OCI-LY3 (cell line): ENCODE data around the gene NTSR2.

Experiments
- H2AFZ ChIP-seq: fragments of 200-600, 300-600 bp; shearing (Covaris generic); 2 replicates; pipeline ENCODE4 v1.6.0; 2014; ENCODE audit warnings: antibody characterized with exemption, low read depth, low read length
- H3K27ac ChIP-seq: fragments of 200-600, 300-600 bp; sonication (generic); 2 replicates; pipeline ENCODE4 v1.5.1; 2014; ENCODE audit warnings: mild to moderate bottlenecking, low read length, moderate library complexity, mixed read lengths
- H3K27me3 ChIP-seq: fragments of 200-600, 300-600 bp; sonication (generic); 2 replicates; pipeline ENCODE4 v1.6.1; 2014; ENCODE audit warnings: low read depth, low read length, mixed read lengths
- H3K36me3 ChIP-seq: fragments of 200-600, 300-600 bp; sonication (generic); replicated peaks from 2 replicates; pipeline ENCODE3; 2014; ENCODE audit warnings: low read depth, low read length, mixed read lengths
- H3K4me1 ChIP-seq: fragments of 300-600, 200-600 bp; sonication (generic); 2 replicates; pipeline ENCODE4 v1.6.1; 2014; ENCODE audit warnings: low read length, mixed read lengths
- H3K4me2 ChIP-seq: fragments of 200-600, 300-600 bp; sonication (generic); 2 replicates; pipeline ENCODE4 v1.6.1; 2014; ENCODE audit warnings: low read length, mixed read lengths
- H3K4me3 ChIP-seq: fragments of 300-600, 200-600 bp; sonication (generic); 2 replicates; pipeline ENCODE4 v1.5.1; 2014; ENCODE audit warnings: antibody characterized with exemption, mild to moderate bottlenecking, low read length, moderate library complexity
- H3K79me2 ChIP-seq: fragments of 300-600, 200-600 bp; shearing (Covaris generic); 2 replicates; pipeline ENCODE4 v1.6.1; 2014; ENCODE audit warnings: mild to moderate bottlenecking, low read length, mixed read lengths
- H3K9ac ChIP-seq: fragments of 300-600, 200-600 bp; shearing (Covaris generic); 2 replicates; pipeline ENCODE4 v1.6.0; 2014; ENCODE audit warnings: mild to moderate bottlenecking, low read length, moderate library complexity
- H3K9me3 ChIP-seq: fragments of 200-600, 300-600 bp; shearing (Covaris generic); 2 replicates; pipeline ENCODE4 v1.6.1; 2014; ENCODE audit warnings: low read length, mixed read lengths; ENCODE audit not compliant: insufficient read depth
- H4K20me1 ChIP-seq: fragments of 200-600, 300-600 bp; sonication (generic); 2 replicates; pipeline ENCODE4 v1.6.1; 2016; ENCODE audit warnings: low read length, mixed read lengths; ENCODE audit not compliant: insufficient read depth
- EZH2phosphoT487 ChIP-seq: fragments of 200-600 bp; shearing (Covaris generic); IDR thresholded peaks from 2 replicates; pipeline ENCODE4 v1.6.1; 2018; ENCODE audit warnings: antibody characterized with exemption, mixed run types, low read depth
- TF ChIP-seq, protein P1 (sequence below): fragments of 200-600, 300-600 bp; sonication (generic); IDR thresholded peaks from 2 replicates; pipeline ENCODE4 v1.5.1; 2014; ENCODE audit warnings: antibody characterized with exemption, low read length, low read depth

NTSR2 gene

DNA sequence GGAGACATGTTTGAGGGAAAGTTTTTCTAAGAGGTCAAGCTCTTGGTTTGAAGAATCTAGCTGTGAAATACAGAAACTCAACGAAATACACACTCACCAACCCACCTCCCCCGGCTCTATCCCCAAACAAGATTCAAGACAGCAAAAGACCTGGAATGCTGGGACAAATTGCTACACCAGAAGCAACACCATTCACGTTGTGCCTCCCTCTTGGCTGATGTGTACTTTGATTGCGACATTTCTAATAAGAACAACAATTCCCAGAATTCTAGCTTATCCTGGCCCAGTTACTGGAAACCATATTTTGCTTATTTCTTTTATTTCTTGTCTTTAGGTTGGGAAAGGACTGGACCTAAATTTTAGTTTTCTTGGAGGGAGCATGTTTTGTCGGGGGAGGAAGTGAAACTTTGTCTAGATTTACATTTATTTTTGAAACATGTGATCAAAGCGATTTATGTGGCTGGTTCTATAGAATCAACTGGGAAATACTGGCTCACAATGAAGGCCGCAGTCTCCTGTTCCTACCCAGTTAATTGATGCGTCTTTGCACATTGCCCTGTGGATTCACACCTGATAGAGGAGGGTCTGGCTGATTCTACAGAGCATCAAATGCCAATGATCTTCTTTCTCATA, 46.8 kb upstream of the NTSR2 start:
- Histone ChIP-seq H3K4me1 (peaks cover 14% of the 10 kb centered on the region), H3K4me2 (peak overlapping the region; percentile 26), H3K36me3 (no peaks in the 10 kb centered on the region), H3K79me2 (no peaks in the 10 kb centered on the region), H3K27ac (no peak overlapping the region), H3K9me3 (no peaks in the 10 kb centered on the region), H3K4me3 (no peak overlapping the region), H2AFZ (no peak overlapping the region), H4K20me1 (no peaks in the 10 kb centered on the region), H3K9ac (no peak overlapping the region), H3K27me3 (peaks cover 32% of the 10 kb centered on the region)
- TF ChIP-seq, protein P1, sequence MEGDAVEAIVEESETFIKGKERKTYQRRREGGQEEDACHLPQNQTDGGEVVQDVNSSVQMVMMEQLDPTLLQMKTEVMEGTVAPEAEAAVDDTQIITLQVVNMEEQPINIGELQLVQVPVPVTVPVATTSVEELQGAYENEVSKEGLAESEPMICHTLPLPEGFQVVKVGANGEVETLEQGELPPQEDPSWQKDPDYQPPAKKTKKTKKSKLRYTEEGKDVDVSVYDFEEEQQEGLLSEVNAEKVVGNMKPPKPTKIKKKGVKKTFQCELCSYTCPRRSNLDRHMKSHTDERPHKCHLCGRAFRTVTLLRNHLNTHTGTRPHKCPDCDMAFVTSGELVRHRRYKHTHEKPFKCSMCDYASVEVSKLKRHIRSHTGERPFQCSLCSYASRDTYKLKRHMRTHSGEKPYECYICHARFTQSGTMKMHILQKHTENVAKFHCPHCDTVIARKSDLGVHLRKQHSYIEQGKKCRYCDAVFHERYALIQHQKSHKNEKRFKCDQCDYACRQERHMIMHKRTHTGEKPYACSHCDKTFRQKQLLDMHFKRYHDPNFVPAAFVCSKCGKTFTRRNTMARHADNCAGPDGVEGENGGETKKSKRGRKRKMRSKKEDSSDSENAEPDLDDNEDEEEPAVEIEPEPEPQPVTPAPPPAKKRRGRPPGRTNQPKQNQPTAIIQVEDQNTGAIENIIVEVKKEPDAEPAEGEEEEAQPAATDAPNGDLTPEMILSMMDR, result no peak
- TF ChIP-seq EZH2phosphoT487, result no peak

DNA sequence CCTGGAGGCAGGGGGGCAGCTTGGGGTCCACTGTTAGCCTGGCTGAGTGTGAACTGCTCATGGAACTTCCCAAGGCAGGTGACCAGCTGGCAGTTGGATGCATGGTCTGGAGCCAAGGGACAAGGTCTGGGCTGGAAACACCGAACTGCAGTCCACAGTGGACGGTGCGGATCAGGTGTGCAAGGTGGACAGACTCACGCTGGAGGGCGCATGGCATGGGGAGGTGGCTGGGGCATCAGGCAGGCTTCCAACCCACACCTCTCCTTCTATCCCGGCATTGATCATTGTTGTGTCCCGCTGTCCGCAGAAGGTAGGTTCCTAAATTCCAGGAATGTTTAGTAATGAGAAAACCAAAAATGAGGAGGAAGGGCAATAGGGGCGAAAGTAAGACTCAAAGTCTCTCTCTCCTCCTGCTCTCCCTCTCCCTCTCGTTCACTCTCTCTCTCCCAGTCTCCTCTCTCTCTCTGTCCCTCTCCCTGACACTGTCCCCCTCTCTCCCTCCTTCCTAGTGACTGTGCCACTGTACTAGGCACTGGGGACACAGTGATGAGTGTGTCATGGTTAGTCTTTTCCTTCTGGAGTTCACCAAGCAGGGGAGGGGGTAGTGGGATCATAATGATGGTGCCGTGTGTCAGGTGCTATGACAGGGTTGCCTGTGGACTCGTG, 46.1 kb upstream of the NTSR2 start:
- Histone ChIP-seq H3K27me3 (peaks cover 28% of the 10 kb centered on the region), H3K36me3 (no peaks in the 10 kb centered on the region), H3K79me2 (no peaks in the 10 kb centered on the region), H2AFZ (no peak overlapping the region), H3K27ac (no peak overlapping the region), H3K4me3 (no peak overlapping the region), H3K9ac (no peak overlapping the region), H3K4me2 (no peak overlapping the region), H3K9me3 (no peaks in the 10 kb centered on the region), H4K20me1 (no peaks in the 10 kb centered on the region), H3K4me1 (peaks cover 14% of the 10 kb centered on the region)
- TF ChIP-seq, protein P1, result no peak
- TF ChIP-seq EZH2phosphoT487, result no peak

DNA sequence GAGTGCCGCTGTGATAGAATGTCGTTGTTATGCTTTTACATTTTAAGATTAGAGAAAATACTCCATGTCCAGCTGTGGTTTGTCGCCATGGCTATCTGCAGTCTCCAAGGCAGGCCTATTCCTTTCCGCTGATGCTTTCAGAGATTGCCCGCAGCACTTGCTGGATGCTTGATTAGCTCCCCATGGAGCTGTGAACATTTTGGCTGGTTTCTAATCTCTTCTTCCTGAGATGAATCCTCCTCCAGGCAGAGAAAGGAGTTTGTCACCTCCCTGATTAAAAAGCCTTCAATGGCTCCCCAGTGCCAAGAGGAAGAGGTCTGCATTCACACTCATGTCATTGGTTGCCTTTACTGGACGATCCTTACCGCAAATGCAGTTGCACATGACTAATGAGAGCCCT, 43.8 kb upstream of the NTSR2 start:
- Histone ChIP-seq H3K4me1 (peaks cover 8% of the 10 kb centered on the region), H4K20me1 (no peaks in the 10 kb centered on the region), H3K4me2 (no peak overlapping the region), H3K27ac (no peak overlapping the region), H2AFZ (no peak overlapping the region), H3K27me3 (peaks cover 30% of the 10 kb centered on the region), H3K79me2 (no peaks in the 10 kb centered on the region), H3K9ac (no peak overlapping the region), H3K4me3 (no peak overlapping the region), H3K9me3 (no peaks in the 10 kb centered on the region), H3K36me3 (no peaks in the 10 kb centered on the region)
- TF ChIP-seq, protein P1, result no peak
- no peak for TF ChIP-seq EZH2phosphoT487

DNA sequence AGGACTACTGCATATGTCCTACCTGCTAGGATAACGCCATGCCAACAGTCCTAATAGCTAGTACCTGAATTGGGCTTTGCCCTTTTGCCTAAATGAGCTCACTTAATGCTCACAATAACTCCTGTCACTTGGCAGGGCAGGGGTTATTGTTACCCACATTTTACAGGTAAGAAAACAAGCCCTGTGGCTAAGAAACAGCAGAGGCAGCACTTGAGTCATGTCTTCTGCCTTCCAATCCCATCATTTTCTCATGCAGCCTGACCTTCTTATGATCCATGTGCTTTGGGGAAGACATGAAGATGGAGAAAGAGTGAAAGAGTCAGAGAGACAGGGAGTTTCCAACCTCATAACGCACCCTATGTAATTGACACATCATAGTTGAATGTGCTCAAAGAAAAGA, 42.9 kb upstream of the NTSR2 start:
- Histone ChIP-seq H4K20me1 (no peaks in the 10 kb centered on the region), H3K27me3 (peaks cover 25% of the 10 kb centered on the region), H3K9me3 (no peaks in the 10 kb centered on the region), H3K27ac (no peak overlapping the region), H3K79me2 (no peaks in the 10 kb centered on the region), H3K9ac (no peak overlapping the region), H3K4me2 (no peak overlapping the region), H2AFZ (no peak overlapping the region), H3K4me3 (no peak overlapping the region), H3K4me1 (peaks cover 8% of the 10 kb centered on the region), H3K36me3 (no peaks in the 10 kb centered on the region)
- no peak for TF ChIP-seq EZH2phosphoT487
- TF ChIP-seq, protein P1, result no peak
